A549 (cell line): Measurements from ENCODE around the gene EPB41L2.

Experiments
- CTCF ChIP-seq: fragments of >200 bp; sonication (Bioruptor Twin); formaldehyde crosslinking; IDR thresholded peaks from 3 replicates; pipeline ENCODE4 v1.5.1; 2016
- HMGXB4 ChIP-seq: fragments of 250-450 bp; sonication (Bioruptor Pico); IDR thresholded peaks from 2 replicates; pipeline ENCODE4 v1.5.0; 2021; ENCODE audit warnings: mild to moderate bottlenecking, moderate library complexity, borderline replicate concordance

- no peak for TF ChIP-seq CTCF
- TF ChIP-seq HMGXB4 (CRISPR knock-in tag), result no peak
Measured at GRCh38 chr6:130997061-130997753, 65.8 kb downstream of the EPB41L2 start.
